GM12878 (cell line): ENCODE results near the gene FCN2.

Source experiments
- FOXM1 ChIP-seq: IDR thresholded peaks from 2 replicates; pipeline ENCODE4 v1.6.1; 2012; ENCODE audit warnings: low read depth, mild to moderate bottlenecking, inconsistent platforms, low read length, moderate library complexity
- GATAD2B ChIP-seq: fragments of 450-650 bp; conservative IDR thresholded peaks from 2 replicates; pipeline ENCODE4 v1.6.1; 2017; ENCODE audit warnings: low read depth, mild to moderate bottlenecking, moderate library complexity
- KLF5 ChIP-seq: fragments of 450-650 bp; IDR thresholded peaks from 2 replicates; pipeline ENCODE4 v1.6.1; 2014; ENCODE audit warnings: mild to moderate bottlenecking; ENCODE audit not compliant: partially characterized antibody
- POLR2A ChIP-seq: IDR thresholded peaks from 2 replicates; pipeline ENCODE4 v1.6.1; 2011; ENCODE audit warnings: low read depth, mild to moderate bottlenecking, low read length
- ZNF207 ChIP-seq: fragments of 450-650 bp; IDR thresholded peaks from 2 replicates; pipeline ENCODE4 v1.6.1; 2014; ENCODE audit warnings: antibody characterized with exemption, mild to moderate bottlenecking, borderline replicate concordance
- TF ChIP-seq, protein P1 (sequence below), 3 experiments: IDR thresholded peaks in 2 of 3; conservative IDR thresholded peaks in 1 of 3; 2 replicates each; pipeline ENCODE4 v1.5.1; 2011; ENCODE audit warnings: low read depth in 3 of 3, low read length in 3 of 3, mild to moderate bottlenecking in 3 of 3, control low read depth in 2 of 3, moderate library complexity in 2 of 3, inconsistent platforms in 1 of 3, mixed read lengths in 1 of 3; ENCODE audit not compliant: control insufficient read depth in 2 of 3, insufficient read depth in 1 of 3; ENCODE audit errors: extremely low read depth in 1 of 3
- TF ChIP-seq, protein P2 (sequence below): IDR thresholded peaks from 2 replicates; pipeline ENCODE4 v1.6.1; 2012; ENCODE audit warnings: low read depth, low read length, improper control_type of control experiment

DNA sequence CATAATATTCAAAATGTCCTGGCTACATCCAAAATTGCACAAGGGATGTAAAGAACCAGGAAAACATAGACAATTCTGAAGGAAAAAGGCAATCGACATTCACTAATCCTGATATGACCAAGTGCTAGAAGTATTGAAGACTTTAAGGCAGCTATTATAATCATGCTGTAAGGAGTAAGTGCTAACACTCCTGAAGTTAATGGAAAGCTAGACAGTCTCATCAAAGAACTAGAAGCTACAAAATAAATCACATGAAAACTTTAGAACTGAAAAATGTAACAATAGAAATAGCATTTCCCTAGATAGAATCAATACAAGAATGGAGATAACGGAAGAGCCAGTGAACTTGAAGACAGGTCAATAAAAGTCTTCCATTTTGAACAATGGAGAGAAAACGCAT is 18.6 kb downstream of the FCN2 start:
- TF ChIP-seq, protein P1, sequence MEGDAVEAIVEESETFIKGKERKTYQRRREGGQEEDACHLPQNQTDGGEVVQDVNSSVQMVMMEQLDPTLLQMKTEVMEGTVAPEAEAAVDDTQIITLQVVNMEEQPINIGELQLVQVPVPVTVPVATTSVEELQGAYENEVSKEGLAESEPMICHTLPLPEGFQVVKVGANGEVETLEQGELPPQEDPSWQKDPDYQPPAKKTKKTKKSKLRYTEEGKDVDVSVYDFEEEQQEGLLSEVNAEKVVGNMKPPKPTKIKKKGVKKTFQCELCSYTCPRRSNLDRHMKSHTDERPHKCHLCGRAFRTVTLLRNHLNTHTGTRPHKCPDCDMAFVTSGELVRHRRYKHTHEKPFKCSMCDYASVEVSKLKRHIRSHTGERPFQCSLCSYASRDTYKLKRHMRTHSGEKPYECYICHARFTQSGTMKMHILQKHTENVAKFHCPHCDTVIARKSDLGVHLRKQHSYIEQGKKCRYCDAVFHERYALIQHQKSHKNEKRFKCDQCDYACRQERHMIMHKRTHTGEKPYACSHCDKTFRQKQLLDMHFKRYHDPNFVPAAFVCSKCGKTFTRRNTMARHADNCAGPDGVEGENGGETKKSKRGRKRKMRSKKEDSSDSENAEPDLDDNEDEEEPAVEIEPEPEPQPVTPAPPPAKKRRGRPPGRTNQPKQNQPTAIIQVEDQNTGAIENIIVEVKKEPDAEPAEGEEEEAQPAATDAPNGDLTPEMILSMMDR (IDR thresholded peaks at IDR 0.05 in 2 of 3, conservative IDR thresholded peaks at IDR 0.05 in 1 of 3; ENCODE audit: control insufficient read depth in 2 of 3, extremely low read depth in 1 of 3, insufficient read depth in 1 of 3, low read depth in 3 of 3, low read length in 3 of 3), result no peak
- TF ChIP-seq GATAD2B, result no peak
- no peak for TF ChIP-seq KLF5
- no peak for TF ChIP-seq FOXM1
- no peak for TF ChIP-seq POLR2A
- no peak for TF ChIP-seq ZNF207
- TF ChIP-seq, protein P2, sequence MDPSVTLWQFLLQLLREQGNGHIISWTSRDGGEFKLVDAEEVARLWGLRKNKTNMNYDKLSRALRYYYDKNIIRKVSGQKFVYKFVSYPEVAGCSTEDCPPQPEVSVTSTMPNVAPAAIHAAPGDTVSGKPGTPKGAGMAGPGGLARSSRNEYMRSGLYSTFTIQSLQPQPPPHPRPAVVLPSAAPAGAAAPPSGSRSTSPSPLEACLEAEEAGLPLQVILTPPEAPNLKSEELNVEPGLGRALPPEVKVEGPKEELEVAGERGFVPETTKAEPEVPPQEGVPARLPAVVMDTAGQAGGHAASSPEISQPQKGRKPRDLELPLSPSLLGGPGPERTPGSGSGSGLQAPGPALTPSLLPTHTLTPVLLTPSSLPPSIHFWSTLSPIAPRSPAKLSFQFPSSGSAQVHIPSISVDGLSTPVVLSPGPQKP, result no peak
